ENCODE results near the gene MRTFA.
"Not testable (repeated sequence)": the region's sequence is repeated elsewhere in the genome, so short reads cannot be mapped to it uniquely, and the experiment has no call there.

Gene MRTFA

DNA sequence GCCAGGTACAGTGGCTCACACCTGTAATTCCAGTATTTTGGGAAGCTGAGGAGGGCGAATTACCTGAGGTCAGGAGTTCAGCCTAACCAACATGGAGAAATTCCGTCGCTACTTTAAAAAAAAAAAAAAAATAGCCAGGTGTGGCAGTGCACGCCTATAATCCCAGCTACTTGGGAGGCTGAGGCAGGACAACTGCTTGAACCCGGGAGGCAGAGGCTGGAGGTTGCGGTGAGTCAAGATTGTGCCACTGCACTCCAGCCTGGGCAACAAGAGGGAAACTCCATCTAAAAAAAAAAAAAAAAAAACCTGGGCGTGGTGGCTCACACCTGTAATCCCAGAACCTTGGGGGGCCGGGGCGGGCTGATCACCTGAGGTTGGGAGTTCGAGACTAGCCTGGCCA, 37.8 kb downstream of the MRTFA start:
- in situ Hi-C loops (cut with MboI; ENCODE audit: low sequenced_read_pairs): not testable (repeated sequence)

DNA sequence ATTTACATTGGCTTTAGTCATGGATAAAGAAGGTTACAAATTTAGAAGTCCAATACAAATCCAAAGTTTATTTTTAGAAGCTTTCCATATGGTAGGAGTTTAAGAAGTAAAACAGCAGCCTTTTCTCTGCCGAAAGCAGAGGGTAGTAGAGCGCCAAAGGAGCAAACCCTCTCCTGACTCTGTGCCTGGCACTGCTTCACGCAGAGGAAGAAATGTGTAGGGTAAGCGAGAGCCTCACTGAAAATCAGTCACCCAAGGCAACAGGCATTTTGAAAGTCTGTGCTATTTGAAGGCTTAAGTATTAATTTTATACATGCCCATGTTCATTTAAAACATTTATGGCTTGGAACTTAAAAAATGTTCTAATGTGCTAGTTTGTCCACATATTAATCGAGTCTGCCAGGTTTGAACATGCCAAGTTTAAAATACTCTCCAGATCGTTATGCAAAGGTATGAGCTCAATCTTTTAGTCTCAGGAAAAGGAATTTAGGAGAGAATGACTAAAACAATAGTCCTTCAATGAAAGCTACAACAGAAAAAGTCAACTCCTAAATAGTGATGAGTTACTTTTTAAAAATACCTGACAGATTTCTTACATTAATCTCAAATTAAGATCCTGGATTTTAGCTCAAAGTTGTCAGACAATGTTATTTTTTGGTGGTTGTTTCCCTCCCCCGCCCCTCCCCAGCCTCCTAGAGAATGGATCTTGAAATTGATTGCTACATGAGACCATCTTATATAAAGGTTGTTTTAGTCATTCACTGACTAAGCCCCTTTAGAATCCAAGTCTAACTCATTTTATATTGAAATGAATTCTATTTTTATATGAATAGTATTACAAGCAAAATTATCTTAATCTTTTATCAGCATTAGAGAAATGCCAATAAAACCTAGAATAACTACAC, 38.7 kb downstream of the MRTFA start:
- in situ Hi-C loops (cut with MboI; ENCODE audit: low sequenced_read_pairs): no loop called here

DNA sequence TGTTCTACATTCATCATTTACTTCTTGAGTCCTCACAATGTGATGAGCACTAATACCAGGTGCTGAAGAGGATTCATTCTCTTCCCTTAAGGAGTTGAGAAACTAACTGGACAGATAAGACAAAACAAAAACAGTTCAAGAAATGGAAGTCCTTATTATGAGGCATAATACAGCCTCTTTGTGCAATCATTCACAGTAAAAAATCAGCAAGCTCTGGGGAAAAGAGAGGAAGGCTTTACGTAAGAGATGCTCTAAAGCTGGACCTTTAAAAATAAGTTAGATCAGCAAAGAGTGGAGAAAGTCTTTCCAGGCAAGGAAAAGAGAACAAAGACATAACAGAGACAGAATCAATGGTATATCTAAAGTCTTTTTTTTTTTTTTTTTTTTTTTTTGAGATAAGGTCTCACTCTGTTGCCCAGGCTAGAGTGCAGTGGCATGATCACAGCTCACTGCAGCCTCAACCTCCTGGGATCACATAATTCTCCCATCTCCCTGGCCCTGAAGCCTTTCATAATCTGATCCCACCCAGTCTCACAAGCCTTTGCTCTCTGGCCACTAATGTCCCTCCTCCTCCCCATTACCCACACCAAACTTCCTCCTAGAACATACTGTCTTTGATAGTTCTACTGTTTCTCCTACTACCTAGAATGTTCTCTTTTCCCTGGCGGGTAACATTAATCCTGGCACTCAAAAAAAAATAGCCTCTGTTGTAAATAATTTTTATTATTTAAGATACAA, 40.9 kb downstream of the MRTFA start:
- in situ Hi-C loops (cut with MboI; ENCODE audit: low sequenced_read_pairs): no loop called here

DNA sequence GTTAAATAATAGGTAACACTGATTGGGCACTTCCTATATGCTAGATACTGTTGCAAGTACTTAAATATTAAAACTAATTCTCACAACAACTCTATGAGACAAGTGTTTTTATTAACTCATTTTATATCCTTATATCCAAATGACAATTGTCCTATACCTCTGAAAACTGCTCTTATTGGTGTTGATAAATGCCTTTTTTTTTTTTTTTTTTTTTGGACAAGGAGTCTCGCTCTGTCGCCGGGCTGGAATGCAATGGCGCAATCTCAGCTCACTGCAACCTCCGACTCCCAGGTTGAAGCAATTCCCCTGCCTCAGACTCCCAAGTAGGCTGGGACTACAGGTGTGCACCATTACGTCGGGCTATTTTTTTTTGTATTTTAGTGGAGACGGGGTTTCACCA, 41.6 kb downstream of the MRTFA start:
- in situ Hi-C loops (cut with MboI; ENCODE audit: low sequenced_read_pairs): no loop called here

DNA sequence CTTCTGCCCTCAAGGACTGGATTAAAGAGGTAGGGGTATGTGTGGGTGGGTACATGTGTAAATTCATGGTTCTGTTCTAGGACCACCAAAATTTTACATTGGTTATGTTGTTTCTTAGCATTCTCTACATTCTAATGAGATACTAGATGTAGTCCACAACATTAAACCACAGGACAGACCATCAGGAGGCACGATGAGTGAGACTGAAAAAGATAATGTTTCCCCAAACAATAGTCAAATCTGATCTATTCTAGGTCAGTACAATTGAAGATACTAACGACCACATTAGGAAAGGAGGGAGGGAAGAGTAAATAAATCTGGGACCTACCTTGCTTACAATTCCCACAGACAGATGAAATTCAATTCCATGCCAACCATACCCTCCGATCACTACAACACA, 42.2 kb downstream of the MRTFA start:
- in situ Hi-C loops (cut with MboI; ENCODE audit: low sequenced_read_pairs): no loop called here

DNA sequence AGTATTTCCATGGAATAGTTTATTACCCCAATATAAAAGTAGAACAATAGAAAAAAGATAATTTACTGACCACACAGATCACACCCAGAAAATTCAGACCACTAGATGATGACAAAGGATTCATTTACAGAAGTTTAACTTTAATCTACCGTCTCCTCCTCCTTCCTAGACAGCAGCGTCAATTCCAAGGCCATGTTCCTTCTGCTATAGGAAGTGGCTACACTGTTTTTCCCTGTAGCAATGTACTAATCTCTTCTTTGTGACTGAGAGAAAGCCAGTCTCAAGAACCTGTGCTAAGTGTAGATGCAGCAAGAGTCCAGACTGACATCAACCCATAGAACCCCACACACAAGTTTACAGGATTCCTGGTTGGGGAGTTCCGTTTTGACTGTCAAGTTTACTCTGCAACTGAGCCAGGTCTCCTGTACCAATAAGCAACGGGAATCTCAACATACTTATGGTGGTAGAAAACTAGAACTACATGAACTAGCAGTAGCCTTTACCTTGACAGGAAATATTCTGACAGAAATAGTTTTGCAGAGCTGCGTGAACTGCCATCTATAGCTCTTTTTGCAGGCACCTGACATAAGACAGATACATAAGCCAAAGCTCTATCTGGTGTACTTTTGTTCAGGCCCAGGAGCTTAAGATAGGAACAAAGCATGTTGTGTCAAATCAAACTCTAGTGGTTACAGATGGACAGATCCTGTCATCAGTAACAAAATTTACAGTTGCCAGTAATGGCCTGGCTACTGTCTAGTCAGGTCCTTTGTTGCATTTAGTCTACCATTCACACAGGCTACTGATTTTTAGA, 42.9 kb downstream of the MRTFA start:
- in situ Hi-C loops (cut with MboI; ENCODE audit: low sequenced_read_pairs): no loop called here

DNA sequence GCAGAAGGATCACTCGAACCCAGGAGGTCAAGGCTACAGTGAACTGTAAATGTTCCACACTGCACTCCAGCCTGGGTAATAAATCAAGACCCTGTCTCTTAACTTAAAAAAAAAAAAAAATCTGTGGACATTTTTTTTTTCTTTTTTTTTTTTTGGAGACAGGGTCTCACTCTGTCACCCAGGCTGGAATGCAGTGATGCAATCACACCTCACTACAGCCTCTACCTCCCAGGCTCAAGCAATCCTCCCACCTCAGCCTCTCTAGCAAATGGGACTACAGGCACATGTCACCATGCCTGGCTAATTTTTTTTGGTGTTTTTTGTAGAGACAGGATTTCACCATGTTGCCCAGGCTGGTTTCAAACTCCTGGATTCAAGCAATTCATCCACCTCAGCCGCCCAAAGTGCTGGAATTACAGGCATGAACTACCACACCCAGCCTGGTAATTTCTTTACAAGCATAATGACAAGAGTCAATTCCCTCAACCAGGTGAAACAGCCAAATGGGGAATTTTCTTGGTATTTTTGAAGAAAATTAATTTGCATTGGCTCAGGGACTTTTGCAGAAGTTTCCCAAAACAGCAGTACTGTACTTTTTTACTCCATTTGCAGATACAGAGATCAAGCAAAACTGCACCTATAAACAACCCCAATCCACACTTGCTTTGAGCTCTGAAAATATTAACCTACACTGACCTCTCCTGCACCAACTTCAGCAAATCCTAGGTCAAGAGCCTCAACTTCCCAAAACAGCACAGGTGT, 44.0 kb downstream of the MRTFA start:
- in situ Hi-C loops (cut with MboI; ENCODE audit: low sequenced_read_pairs): no loop called here

DNA sequence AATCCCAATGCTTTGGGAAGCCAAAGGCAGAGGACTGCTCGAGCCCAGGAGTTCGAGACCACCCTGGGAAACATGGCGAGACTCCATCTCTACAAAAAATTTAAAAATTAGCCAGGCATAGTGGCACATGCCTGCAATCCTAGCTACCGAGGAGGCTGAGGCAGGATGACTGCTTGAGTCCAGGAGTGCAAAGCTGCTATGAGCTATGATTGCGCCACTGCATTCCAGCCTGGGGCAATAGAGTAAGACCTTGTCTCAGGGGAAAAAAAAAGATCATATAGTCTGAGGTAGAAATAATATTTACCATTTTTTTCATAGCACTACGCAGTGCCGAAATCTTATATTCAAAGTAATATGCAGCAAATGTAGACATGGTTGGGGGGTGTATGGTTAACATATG, 47.8 kb downstream of the MRTFA start:
- in situ Hi-C loops (cut with MboI; ENCODE audit: low sequenced_read_pairs): no loop called here

DNA sequence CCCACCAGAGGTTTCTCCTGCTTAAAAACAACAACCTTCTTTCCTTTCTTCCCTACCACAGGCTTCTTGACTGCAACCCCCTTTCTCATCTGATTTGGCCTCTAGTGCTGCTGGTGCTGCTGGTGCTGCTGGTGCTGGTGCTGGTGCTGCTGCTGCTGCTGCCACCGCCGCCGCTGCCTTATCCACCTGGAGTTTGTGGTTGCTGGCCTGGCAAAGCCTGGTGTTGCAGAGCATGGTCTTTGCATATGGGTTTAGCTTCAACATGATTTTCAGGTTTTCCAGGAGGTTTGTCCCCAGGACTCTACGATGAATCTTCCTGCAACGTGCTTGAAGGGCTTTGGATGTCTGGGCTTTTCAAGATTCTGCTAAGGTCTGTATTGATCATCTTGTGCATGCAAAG, 49.7 kb downstream of the MRTFA start:
- in situ Hi-C loops (cut with MboI; ENCODE audit: low sequenced_read_pairs): no loop called here

DNA sequence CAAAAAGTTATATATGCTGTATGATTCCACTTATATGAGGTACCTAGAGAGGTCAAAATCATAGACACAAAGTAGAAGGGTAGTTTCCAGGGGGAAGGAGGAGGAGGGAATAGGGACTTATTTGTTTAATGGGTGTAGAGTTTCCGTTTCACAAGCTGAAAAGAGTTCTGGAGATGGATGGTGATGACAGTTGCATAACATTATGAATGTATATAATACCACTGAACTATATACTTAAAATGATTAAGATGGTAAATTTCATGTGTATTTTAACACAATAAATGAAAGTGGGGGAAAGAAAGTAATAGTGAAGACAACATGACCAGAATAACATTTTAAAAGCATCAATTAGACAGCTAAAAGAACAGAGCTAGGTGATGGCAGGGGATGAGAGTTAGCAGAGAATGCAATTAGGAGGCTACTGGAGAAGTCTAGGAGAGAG, 51.2 kb downstream of the MRTFA start:
- in situ Hi-C loops (cut with MboI; ENCODE audit: low sequenced_read_pairs): no loop called here

DNA sequence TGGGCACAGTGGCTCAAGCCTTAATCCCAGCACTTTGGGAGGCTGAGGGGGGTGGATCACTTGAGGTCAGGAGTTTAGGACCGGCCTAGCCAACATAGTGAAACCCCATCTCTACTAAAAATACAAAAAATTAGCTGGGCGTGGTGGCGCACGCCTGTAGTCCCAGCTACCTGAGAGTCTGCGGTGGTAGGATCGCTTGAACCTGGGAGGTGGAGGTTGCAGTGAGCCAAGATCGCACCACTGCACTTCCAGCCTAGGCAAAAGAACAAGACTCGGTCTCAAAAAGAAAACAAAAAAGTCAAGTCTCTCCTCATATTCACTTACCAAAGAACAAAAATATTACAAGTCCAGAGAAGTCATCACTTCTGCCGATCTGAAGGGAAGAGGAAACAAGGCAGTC, 51.8 kb downstream of the MRTFA start:
- in situ Hi-C loops (cut with MboI; ENCODE audit: low sequenced_read_pairs): not testable (repeated sequence)

DNA sequence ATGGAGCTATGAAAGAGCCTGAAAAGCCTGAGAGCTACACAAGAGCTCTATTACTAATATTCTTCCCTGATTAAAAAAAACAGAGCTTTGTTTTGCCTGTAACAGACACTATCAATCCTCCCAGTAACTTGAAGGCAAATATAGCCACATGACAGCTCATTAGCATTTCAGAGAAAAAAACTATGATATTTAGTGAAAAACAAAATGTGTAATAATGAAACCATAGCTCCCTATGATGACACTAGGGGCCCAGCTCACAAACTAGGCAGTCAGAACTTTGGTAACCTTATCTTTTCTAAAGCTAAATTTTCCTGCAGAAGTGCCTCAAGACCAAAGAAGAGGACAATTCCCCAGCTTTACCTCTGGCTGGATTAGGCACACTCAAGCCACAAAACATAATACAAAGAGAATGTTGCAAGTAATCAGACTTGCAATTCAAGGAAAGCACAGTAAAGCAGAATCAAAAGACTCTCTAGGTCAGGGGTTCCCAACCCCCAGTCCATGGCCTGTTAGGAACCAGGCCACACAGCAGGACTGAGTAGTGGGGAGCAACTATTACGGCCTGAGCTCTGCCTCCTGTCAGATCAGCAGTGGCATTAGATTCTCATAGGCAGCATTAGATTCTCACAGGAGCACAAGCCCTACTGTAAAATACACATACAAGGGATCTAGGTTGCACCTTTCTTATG, 53.3 kb downstream of the MRTFA start:
- in situ Hi-C loops (cut with MboI; ENCODE audit: low sequenced_read_pairs): no loop called here

DNA sequence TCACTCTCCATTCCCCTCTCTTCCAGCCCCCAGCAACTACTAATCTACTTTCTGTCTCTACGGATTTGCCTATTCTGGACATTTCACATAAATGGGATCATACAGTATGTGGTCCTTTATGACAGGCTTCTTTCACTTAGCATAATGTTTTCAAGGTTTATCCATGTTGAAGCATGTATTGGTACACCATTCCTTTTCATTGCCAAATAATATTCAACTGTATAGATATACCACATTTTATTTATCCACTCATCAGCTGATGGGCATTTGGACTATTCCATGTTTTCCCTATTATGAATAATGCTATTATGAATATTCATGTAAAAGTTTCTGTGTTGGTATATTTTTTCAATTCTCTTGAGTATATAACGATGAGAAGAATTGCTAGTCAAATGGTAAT, 54.5 kb downstream of the MRTFA start:
- in situ Hi-C loops (cut with MboI; ENCODE audit: low sequenced_read_pairs): no loop called here

DNA sequence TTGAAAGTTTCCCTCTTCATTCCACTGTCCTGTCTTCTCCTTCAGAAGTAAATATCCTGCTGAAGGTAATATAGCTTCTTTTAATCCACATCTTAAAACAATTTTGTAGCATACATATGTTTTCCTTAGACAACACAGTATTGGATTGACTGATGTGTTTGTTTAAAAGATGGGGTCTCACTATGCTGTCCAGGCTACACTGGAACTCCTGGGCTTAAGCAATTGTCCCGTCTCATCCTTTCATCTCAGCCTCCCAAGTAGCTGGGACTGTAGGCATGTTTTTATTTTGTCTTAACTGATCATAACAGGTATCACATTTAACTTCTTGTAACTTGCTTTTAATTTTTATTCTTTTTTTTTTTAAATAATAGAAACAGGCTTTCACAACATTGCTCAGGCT, 55.9 kb downstream of the MRTFA start:
- in situ Hi-C loops (cut with MboI; ENCODE audit: low sequenced_read_pairs): no loop called here

DNA sequence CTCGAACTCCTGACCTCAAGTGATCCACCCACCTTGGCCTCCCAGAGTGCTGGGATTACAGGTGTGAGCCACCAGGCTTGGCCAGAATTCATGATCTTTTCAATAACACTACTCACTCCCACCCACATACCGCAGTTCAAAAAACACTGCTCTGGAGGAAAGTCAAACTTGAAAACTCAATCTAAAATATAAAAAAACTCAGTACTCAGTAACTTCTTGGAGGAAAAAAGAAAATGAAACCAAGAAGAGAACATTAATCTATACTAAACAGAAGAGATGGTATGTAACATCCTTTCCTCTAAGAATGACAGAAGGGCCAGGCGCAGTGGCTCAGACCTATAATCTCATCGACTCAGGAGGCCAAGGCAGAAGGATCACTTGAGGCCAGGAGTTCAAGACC, 58.3 kb downstream of the MRTFA start:
- in situ Hi-C loops (cut with MboI; ENCODE audit: low sequenced_read_pairs): no loop called here

DNA sequence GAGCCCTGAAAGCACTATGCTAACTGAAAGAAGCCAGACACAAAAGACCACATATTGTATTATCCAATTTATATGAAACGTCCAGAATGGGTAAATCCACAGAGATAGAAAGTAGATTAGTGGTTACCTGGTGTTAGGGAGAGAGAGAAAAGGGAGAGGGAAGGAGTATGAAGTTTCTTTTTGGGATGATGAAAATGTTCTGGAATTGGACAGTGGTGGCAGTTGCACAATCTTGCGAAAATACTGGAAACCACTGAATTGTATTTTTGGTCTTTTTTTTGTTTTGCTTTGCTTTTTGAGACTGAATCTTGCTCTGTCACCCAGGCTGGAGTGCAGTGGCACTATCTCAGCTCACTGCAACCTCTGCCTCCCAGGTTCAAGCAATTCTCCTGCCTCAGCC, 63.5 kb downstream of the MRTFA start:
- in situ Hi-C loops (cut with MboI; ENCODE audit: low sequenced_read_pairs): no loop called here

DNA sequence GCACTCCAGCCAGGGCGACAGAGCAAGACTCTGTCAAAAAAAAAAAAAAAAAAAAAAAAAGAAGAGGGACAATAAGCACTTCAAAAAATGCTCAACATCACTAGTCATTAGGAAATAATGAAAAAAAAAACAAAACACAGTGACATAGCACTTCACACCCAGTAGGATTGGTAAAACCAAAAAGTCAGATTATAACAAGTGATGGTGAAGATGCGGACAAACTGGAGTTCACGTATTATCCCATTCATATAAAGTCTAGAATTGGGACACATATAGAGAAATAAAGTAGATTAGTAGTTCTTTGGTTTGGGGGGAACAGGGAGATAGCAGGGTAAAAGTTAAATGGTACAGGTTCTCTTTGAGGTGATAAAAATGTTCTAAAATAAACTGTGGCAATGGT, 64.6 kb downstream of the MRTFA start:
- in situ Hi-C loops (cut with MboI; ENCODE audit: low sequenced_read_pairs): no loop called here

DNA sequence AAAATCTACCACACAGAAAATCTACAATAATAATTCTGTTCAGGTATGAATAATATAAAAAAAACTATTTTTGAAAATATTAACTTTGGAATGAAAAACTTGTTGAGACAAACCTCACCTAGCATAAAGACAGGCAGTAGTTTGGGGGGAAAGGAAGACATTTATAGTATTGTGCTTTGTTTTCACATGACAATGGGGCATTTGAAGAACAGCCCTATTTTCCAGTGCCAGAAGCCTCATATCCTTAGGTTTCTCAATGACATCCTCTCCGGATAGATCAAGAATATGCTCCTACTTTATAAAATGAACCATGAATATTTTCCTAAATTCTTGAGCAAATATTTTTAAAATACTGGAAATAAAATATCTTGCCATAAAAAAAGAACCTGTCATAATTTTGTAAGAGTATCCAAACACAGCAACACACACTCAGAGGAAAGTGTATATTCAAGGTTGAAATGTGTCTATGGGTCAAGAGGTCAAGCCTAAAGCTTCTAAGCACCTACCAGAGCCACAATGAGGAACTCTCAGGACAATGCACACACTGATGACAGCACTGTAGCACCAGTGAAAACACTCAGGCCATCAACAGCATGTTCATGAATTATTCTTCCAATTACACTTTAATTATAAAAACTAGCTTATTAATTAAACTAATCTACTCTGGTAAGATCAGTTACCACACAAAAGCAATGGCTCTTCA, 68.7 kb downstream of the MRTFA start:
- in situ Hi-C loops (cut with MboI; ENCODE audit: low sequenced_read_pairs): no loop called here

DNA sequence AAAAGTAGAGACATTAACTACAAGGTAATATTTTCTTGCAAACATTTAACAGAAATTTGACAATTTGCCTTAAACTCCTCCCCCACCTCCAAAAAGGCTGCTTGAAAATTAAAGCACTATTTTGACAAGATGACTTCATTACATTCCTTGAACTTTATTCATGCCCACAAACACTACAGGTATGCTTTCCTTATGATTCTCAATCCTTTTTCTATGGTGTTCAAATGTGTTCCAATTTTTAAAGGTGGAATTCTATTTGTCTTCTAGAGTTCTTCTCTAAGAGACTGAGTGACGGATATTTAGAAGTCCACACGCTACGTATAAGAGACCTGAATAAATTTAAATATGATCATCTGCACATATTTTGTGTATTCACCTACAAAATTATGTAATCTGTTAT, 69.4 kb downstream of the MRTFA start:
- in situ Hi-C loops (cut with MboI; ENCODE audit: low sequenced_read_pairs): no loop called here
